HK-2 (cell line): Measurements from ENCODE around the gene TRIM29.
"Not testable (repeated sequence)": the region's sequence is repeated elsewhere in the genome, so short reads cannot be mapped to it uniquely, and the experiment has no call there.

Source experiments
- DNase-seq: peaks from one replicate; pipeline ENCODE4 v3.0.0-alpha.2; 2018; ENCODE audit not compliant: unreplicated experiment

The TRIM29 gene

GRCh38 chr11:120137611-120138521, at the start of gene TRIM29:
TRIM29 (minus strand) TSS chr11:120138113; CDS start chr11:120138031, 82 bp downstream.
- DNase-seq = no peak

GRCh38 chr11:120186774-120187591, 49.1 kb upstream of the TRIM29 start:
- DNase-seq = no peak

GRCh38 chr11:120186456-120186773, 48.5 kb upstream of the TRIM29 start:
- DNase-seq = no peak

- no peak for DNase-seq
Observed at GRCh38 chr11:120185706-120186455, 48.0 kb upstream of the TRIM29 start.

- no peak for DNase-seq
Observed at GRCh38 chr11:120184946-120185705, 47.2 kb upstream of the TRIM29 start.

- DNase-seq = no peak
Observed at GRCh38 chr11:120184371-120184945, 46.5 kb upstream of the TRIM29 start.

- no peak for DNase-seq
Observed at GRCh38 chr11:120183701-120184141, 45.8 kb upstream of the TRIM29 start.

- no peak for DNase-seq
Observed at GRCh38 chr11:120182790-120183491, 45.0 kb upstream of the TRIM29 start.

GRCh38 chr11:120182372-120182771, 44.5 kb upstream of the TRIM29 start:
- no peak for DNase-seq

GRCh38 chr11:120181376-120181975, 43.6 kb upstream of the TRIM29 start:
- DNase-seq = no peak

GRCh38 chr11:120180551-120181232, 42.8 kb upstream of the TRIM29 start:
- no peak for DNase-seq

GRCh38 chr11:120180063-120180462, 42.1 kb upstream of the TRIM29 start:
- not testable (repeated sequence) for DNase-seq

GRCh38 chr11:120179057-120179672, 41.3 kb upstream of the TRIM29 start:
- no peak for DNase-seq

GRCh38 chr11:120178561-120179056, 40.7 kb upstream of the TRIM29 start:
- DNase-seq = no peak

GRCh38 chr11:120174866-120175265, 37.0 kb upstream of the TRIM29 start:
- no peak for DNase-seq

- no peak for DNase-seq
Observed at GRCh38 chr11:120173807-120174206, 35.9 kb upstream of the TRIM29 start.

GRCh38 chr11:120173019-120173705, 35.2 kb upstream of the TRIM29 start:
- DNase-seq = no peak
